ENCODE results near the gene STAP2. TPM values are rescaled to one million over a fixed set of nuclear protein-coding genes. Genes with fewer than 3 reads are reported as not detected.
A peak's percentile ranks its signal among the peaks of the same experiment; 100 is the strongest.
"Not testable (repeated sequence)": the region's sequence is repeated elsewhere in the genome, so short reads cannot be mapped to it uniquely, and the experiment has no call there.

STAP2 gene
- total RNA-seq, 1 experiment from 2014 or later, result 20.3 TPM

DNA sequence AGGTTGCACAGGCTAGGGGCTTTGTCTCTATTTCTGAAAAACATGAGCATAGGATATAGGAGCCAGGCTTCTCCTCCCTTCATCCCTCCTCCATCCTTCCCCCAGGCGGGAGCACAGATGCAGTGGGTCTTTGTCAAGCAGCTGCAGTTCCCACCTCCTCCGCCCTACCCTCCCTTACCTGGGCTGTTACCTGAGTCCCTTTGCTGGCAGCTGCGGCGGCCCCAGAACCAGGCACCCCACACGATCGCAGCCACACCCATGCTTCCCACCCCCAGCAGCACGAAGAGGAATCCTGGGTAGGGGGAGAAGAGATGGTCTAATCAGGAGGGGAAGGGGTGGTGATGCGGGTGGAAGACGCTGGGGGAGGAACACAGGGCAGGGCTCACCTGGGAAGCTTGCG lies 44.2 kb downstream of the STAP2 start:
- POLR2A ChIA-PET, result no interaction called here
- H3K36me3 Mint-ChIP-seq (ENCODE audit: insufficient read depth, unreplicated experiment), result no peaks in the 10 kb centered on the region
- no peaks in the 10 kb centered on the region for H3K4me1 Mint-ChIP-seq (ENCODE audit: insufficient read depth, unreplicated experiment)
- intact Hi-C loops (cut with micrococcal nuclease), result no loop called here
- TF ChIP-seq, protein P1, sequence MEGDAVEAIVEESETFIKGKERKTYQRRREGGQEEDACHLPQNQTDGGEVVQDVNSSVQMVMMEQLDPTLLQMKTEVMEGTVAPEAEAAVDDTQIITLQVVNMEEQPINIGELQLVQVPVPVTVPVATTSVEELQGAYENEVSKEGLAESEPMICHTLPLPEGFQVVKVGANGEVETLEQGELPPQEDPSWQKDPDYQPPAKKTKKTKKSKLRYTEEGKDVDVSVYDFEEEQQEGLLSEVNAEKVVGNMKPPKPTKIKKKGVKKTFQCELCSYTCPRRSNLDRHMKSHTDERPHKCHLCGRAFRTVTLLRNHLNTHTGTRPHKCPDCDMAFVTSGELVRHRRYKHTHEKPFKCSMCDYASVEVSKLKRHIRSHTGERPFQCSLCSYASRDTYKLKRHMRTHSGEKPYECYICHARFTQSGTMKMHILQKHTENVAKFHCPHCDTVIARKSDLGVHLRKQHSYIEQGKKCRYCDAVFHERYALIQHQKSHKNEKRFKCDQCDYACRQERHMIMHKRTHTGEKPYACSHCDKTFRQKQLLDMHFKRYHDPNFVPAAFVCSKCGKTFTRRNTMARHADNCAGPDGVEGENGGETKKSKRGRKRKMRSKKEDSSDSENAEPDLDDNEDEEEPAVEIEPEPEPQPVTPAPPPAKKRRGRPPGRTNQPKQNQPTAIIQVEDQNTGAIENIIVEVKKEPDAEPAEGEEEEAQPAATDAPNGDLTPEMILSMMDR (IDR thresholded peaks at IDR 0.05; ENCODE audit: unreplicated experiment), result no peak
- no peak for DNase-seq (ENCODE audit: unreplicated experiment)
- no peak overlapping the region for H3K27ac Mint-ChIP-seq (ENCODE audit: low read depth, unreplicated experiment)
- H3K27me3 Mint-ChIP-seq (ENCODE audit: insufficient read depth, unreplicated experiment), result no peaks in the 10 kb centered on the region
- CTCF ChIA-PET, result no interaction called here
- H3K9me3 Mint-ChIP-seq (ENCODE audit: unreplicated experiment), result no peaks in the 10 kb centered on the region
- H3K4me3 Mint-ChIP-seq (ENCODE audit: unreplicated experiment), result no peak overlapping the region
- no TSS peak for BruUV-seq (replicated peaks)

DNA sequence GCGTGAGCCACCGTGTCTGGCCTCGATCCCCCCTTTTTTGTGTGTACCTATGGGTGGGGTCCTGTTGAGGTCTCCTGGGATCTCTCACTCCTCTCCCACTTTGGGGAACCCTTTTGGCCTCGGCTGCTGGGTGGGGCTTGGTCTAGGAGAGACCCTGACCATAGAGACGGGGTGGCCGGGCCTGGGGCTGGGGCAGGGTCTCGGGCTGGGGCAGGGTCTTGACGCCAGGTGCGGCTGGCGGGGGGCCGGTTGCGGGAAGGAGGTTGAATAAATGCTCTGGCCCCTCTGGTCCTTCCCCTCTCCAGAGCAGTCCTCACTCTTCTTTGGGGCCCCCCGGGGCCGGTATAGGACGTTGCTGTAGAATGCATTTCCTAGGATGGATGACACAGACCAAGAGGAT lies 46.1 kb downstream of the STAP2 start:
- DNase-seq (ENCODE audit: unreplicated experiment), result no peak
- ChIA-PET POLR2A (no interaction called here), CTCF (no interaction called here)
- Mint-ChIP-seq H3K9me3 (ENCODE audit: unreplicated experiment) (no peaks in the 10 kb centered on the region), H3K27me3 (ENCODE audit: insufficient read depth, unreplicated experiment) (no peaks in the 10 kb centered on the region), H3K4me3 (ENCODE audit: unreplicated experiment) (no peak overlapping the region), H3K4me1 (ENCODE audit: insufficient read depth, unreplicated experiment) (no peaks in the 10 kb centered on the region), H3K27ac (ENCODE audit: low read depth, unreplicated experiment) (no peak overlapping the region), H3K36me3 (ENCODE audit: insufficient read depth, unreplicated experiment) (no peaks in the 10 kb centered on the region)
- BruUV-seq (replicated peaks), result no TSS peak
- TF ChIP-seq, protein P1 (IDR thresholded peaks at IDR 0.05; ENCODE audit: unreplicated experiment), result no peak
- intact Hi-C loops (cut with micrococcal nuclease), result no loop called here

DNA sequence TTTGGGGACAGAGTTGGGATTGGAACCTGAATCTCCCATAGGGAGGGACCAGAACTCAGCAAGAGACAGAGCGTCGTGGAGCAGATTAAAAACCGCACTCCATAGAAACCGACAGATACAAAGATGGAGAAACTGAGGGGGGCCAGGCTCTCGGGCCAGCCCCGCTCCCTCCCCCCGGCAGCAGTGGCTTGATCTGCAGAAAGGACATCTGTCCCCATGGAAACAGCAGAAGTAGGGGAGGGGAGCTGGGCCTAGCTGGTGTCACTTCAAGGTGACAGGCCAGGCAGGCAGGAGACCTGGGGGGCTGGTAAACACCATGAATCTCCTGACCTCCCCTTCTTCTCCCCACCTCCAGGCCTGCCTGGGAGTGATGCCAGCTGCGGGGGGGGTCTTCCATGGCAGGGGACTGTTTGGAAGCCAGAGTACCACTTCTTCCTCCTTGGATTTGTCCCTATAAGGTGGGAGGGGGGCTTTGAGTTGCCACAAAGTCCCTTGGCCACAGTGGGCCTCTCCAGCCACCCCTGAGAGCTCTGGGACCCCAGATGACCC lies 47.4 kb downstream of the STAP2 start:
- TF ChIP-seq, protein P1 (IDR thresholded peaks at IDR 0.05; ENCODE audit: unreplicated experiment), result no peak
- Mint-ChIP-seq H3K27me3 (ENCODE audit: insufficient read depth, unreplicated experiment) (peaks cover 5% of the 10 kb centered on the region), H3K36me3 (ENCODE audit: insufficient read depth, unreplicated experiment) (no peaks in the 10 kb centered on the region), H3K27ac (ENCODE audit: low read depth, unreplicated experiment) (no peak overlapping the region), H3K4me1 (ENCODE audit: insufficient read depth, unreplicated experiment) (no peaks in the 10 kb centered on the region), H3K4me3 (ENCODE audit: unreplicated experiment) (no peak overlapping the region), H3K9me3 (ENCODE audit: unreplicated experiment) (no peaks in the 10 kb centered on the region)
- DNase-seq (ENCODE audit: unreplicated experiment), result no peak
- no TSS peak for BruUV-seq (replicated peaks)
- ChIA-PET CTCF (no interaction called here), POLR2A (interaction anchor here (0.6 to 0.7 kb wide), 2 partner anchors 27 to 47 kb away, joined by 3 read pairs; partner anchors contain the start of gene STAP2)
- intact Hi-C loops (cut with micrococcal nuclease), result no loop called here

DNA sequence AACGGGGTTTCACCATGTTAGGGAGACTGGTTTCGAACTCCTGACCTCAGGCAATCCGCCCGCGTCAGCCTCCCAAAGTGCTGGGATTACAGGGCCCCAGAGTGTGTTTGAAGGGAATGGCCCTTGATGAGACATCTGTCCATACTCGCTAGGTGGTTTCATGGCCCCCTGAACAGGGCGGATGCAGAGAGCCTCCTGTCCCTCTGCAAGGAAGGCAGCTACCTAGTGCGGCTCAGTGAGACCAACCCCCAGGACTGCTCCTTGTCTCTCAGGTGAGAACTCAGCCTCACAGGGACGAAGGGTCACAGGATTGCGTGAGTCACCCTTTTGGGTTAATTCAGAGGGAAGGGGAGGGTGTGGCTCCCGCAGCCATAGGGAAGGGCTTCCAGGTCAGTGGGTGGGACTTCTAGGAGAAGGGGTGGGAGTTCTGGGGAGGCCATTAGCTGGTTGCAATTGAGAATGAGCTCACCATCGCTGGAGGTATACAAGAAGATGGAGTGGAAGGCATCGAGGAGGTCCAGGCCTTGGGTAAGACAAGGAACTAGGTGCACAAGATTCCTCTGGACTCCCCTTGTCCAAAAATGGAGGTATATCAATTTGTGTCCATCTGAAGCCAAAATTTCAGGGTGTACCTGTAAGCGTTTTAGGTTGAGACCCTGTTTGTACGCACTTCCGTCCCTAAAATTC lies 50.4 kb downstream of the STAP2 start:
- H3K4me3 Mint-ChIP-seq (ENCODE audit: unreplicated experiment), result no peak overlapping the region
- peak; percentile 36 for DNase-seq (ENCODE audit: unreplicated experiment)
- no peaks in the 10 kb centered on the region for H3K4me1 Mint-ChIP-seq (ENCODE audit: insufficient read depth, unreplicated experiment)
- intact Hi-C loops (cut with micrococcal nuclease), result no loop called here
- H3K36me3 Mint-ChIP-seq (ENCODE audit: insufficient read depth, unreplicated experiment), result no peaks in the 10 kb centered on the region
- no peaks in the 10 kb centered on the region for H3K9me3 Mint-ChIP-seq (ENCODE audit: unreplicated experiment)
- TF ChIP-seq, protein P1 (IDR thresholded peaks at IDR 0.05; ENCODE audit: unreplicated experiment), result no peak
- BruUV-seq (replicated peaks), result no TSS peak
- peaks cover 12% of the 10 kb centered on the region for H3K27me3 Mint-ChIP-seq (ENCODE audit: insufficient read depth, unreplicated experiment)
- no peak overlapping the region for H3K27ac Mint-ChIP-seq (ENCODE audit: low read depth, unreplicated experiment)
- CTCF ChIA-PET, result interaction anchor here (0.6 to 1.5 kb wide), 2 partner anchors 20 to 247 kb away, joined by 3 to 4 read pairs; no protein-coding TSS in a partner anchor
- POLR2A ChIA-PET, result interaction anchor here (0.6 kb wide), 1 partner anchor 50 kb away, joined by 4 read pairs; no protein-coding TSS in a partner anchor

DNA sequence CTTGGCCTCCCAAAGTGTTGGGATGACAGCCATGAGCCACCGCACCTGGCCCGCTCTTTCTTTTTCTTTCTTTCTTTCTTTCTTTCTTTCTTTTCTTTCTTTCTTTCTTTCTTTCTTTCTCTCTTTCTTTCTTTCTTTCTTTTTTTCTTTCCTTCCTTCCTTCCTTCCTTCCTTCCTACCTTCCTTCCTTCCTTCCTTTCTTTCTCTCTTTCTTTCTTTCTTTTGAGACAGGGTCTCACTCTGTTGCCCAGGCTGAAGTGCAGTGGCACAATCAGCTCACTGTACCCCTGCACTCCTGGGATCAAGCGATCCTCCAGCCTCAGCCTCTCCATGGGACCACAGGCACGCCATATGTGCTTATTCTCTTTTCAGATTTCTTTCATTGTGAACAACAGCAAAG lies 52.5 kb downstream of the STAP2 start:
- peaks cover 12% of the 10 kb centered on the region for H3K27me3 Mint-ChIP-seq (ENCODE audit: insufficient read depth, unreplicated experiment)
- H3K36me3 Mint-ChIP-seq (ENCODE audit: insufficient read depth, unreplicated experiment); H3K4me1 Mint-ChIP-seq (ENCODE audit: insufficient read depth, unreplicated experiment); DNase-seq (ENCODE audit: unreplicated experiment); intact Hi-C loops (cut with micrococcal nuclease); BruUV-seq (replicated peaks); H3K27ac Mint-ChIP-seq (ENCODE audit: low read depth, unreplicated experiment); H3K4me3 Mint-ChIP-seq (ENCODE audit: unreplicated experiment); H3K9me3 Mint-ChIP-seq (ENCODE audit: unreplicated experiment); POLR2A ChIA-PET; CTCF ChIA-PET: not testable (repeated sequence)
